Testis (tissue), 2 donors: ENCODE results near the gene CREG2.

Source experiments
- CTCF ChIP-seq, 3 experiments: fragments of 450-650 bp in 2 of 3; fragments of 200-600 bp in 1 of 3; sonication (generic) in 1 of 3; IDR thresholded peaks; one replicate each; pipeline ENCODE4 v1.5.1; 2016 to 2019; ENCODE audit warnings: antibody characterized with exemption in 3 of 3, mild to moderate bottlenecking in 2 of 3, moderate library complexity in 1 of 3
- POLR2A ChIP-seq: fragments of 450-650 bp; IDR thresholded peaks from one replicate; pipeline ENCODE4 v1.6.1; 2017; ENCODE audit warnings: antibody characterized with exemption, mild to moderate bottlenecking, moderate library complexity

GRCh38 chr2:101383016-101383541 is 4.2 kb downstream of the CREG2 start:
- TF ChIP-seq CTCF (IDR thresholded peaks at IDR 0.05) (no peak), POLR2A (no peak)
